IgD-negative memory B cell (primary cell): ENCODE measurements around the gene MAGI2. TPM values are rescaled to one million over a fixed set of nuclear protein-coding genes. Genes with fewer than 3 reads are reported as not detected.
"Not testable (repeated sequence)": the region's sequence is repeated elsewhere in the genome, so short reads cannot be mapped to it uniquely, and the experiment has no call there.

Source experiments
- H3K27ac Mint-ChIP-seq, 3 donors: one replicate each; pipeline ENCODE4 v1.8.0; 2020 to 2022; ENCODE audit warnings: mild to moderate bottlenecking in 3 of 3, mixed read lengths in 3 of 3, moderate library complexity in 1 of 3
- H3K27me3 Mint-ChIP-seq: one replicate; pipeline ENCODE4 v1.8.0; 2021; ENCODE audit warnings: mixed read lengths
- H3K36me3 Mint-ChIP-seq: one replicate; pipeline ENCODE4 v1.8.0; 2020; ENCODE audit warnings: mild to moderate bottlenecking, mixed read lengths
- H3K4me1 Mint-ChIP-seq, 3 donors: one replicate each; pipeline ENCODE4 v1.8.0; 2020 to 2022; ENCODE audit warnings: mixed read lengths in 3 of 3, mild to moderate bottlenecking in 1 of 3
- H3K4me3 Mint-ChIP-seq, 4 donors: one replicate each; pipeline ENCODE4 v1.8.0; 2020 to 2022; ENCODE audit warnings: mild to moderate bottlenecking in 4 of 4, mixed read lengths in 4 of 4, moderate library complexity in 3 of 4
- H3K9me3 Mint-ChIP-seq, 3 donors: one replicate each; pipeline ENCODE4 v1.8.0; 2020 to 2021; ENCODE audit warnings: mixed read lengths in 3 of 3, mild to moderate bottlenecking in 1 of 3
- polyA plus RNA-seq: library from polyadenylated mRNA; unstranded; fragments of 300-500 nt; fragmentation: Illumina TruSeq; gene quantifications from one replicate; pipeline ENCODE4 v1.2.3, GENCODE V29; 2021

Gene MAGI2
- polyA plus RNA-seq, 1 donor from 2014 or later: not detected

GRCh38 chr7:78635026-78635793 is 818.3 kb downstream of the MAGI2 start:
- H3K4me3 Mint-ChIP-seq: no peak overlapping the region
- no peaks in the 10 kb centered on the region for H3K27me3 Mint-ChIP-seq
- no peaks in the 10 kb centered on the region for H3K36me3 Mint-ChIP-seq
- H3K9me3 Mint-ChIP-seq: no peaks in the 10 kb centered on the region
- H3K27ac Mint-ChIP-seq: no peak overlapping the region
- no peaks in the 10 kb centered on the region for H3K4me1 Mint-ChIP-seq

GRCh38 chr7:78634093-78634492 is 819.4 kb downstream of the MAGI2 start:
- Mint-ChIP-seq H3K4me1 (no peaks in the 10 kb centered on the region), H3K9me3 (no peaks in the 10 kb centered on the region), H3K36me3 (no peaks in the 10 kb centered on the region), H3K27me3 (no peaks in the 10 kb centered on the region), H3K27ac (no peak overlapping the region), H3K4me3 (no peak overlapping the region)

DNA sequence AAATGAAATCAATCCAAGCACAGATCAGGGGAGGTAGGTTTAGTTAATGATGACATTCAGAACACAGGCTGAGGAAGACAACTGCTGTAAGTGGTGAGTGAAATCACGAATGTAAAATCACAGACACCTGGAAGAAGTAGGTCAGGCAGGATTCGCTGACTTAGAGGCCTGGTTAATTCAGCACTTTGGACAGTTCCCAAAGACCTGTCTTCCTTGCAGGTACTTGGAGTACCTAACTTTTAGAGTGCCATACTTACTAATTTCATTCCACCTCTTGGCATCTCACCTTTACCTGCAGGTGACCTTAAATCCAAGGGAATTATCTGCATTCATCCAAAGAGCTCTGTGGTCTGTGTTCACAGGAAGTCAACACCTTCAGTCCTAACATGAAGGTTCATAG is 832.5 kb downstream of the MAGI2 start:
- H3K36me3 Mint-ChIP-seq: no peaks in the 10 kb centered on the region
- no peaks in the 10 kb centered on the region for H3K27me3 Mint-ChIP-seq

DNA sequence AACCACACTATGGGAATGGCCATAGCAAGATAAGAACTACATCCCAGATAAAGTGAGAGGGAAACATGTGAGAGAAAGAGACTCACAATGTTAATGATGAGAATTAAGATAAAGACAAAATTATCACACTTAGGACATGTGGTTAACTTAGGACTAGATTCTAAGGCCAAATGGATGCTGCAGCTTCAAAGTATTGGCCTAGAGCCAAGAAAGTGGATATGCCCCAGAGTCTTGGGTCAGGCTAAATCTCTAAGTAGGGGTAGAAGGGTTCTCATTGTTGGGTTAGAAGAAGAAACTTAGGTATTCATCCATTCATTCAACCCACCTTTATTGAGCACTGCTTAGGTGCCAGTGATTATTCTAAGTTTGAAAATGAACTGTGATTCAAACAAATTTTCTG is 836.9 kb downstream of the MAGI2 start:
- no peak overlapping the region for H3K27ac Mint-ChIP-seq
- no peaks in the 10 kb centered on the region for H3K4me1 Mint-ChIP-seq
- H3K36me3 Mint-ChIP-seq: no peaks in the 10 kb centered on the region
- no peaks in the 10 kb centered on the region for H3K27me3 Mint-ChIP-seq
- H3K4me3 Mint-ChIP-seq: no peak overlapping the region
- H3K9me3 Mint-ChIP-seq: peaks cover 0 to 4% (median 3%) of the 10 kb centered on the region in 3 donors

More for the DNA sequence above, 832.5 kb downstream of the MAGI2 start:
- Mint-ChIP-seq H3K27ac (no peak overlapping the region), H3K9me3 (peaks cover 3 to 5% (median 3%) of the 10 kb centered on the region in 3 donors), H3K4me3 (no peak overlapping the region), H3K4me1 (no peaks in the 10 kb centered on the region)

- no peaks in the 10 kb centered on the region for H3K36me3 Mint-ChIP-seq
- H3K27ac Mint-ChIP-seq: no peak overlapping the region
- no peaks in the 10 kb centered on the region for H3K4me1 Mint-ChIP-seq
- H3K27me3 Mint-ChIP-seq: no peaks in the 10 kb centered on the region
- peaks cover 0 to 4% (median 0%) of the 10 kb centered on the region in 3 donors for H3K9me3 Mint-ChIP-seq
- no peak overlapping the region for H3K4me3 Mint-ChIP-seq
Measured at GRCh38 chr7:78609281-78609680, 844.2 kb downstream of the MAGI2 start.

- Mint-ChIP-seq H3K4me3 (no peak overlapping the region), H3K4me1 (no peaks in the 10 kb centered on the region), H3K27ac (no peak overlapping the region), H3K36me3 (no peaks in the 10 kb centered on the region), H3K9me3 (no peaks in the 10 kb centered on the region), H3K27me3 (no peaks in the 10 kb centered on the region)
Measured at GRCh38 chr7:78607099-78607498, 846.4 kb downstream of the MAGI2 start.

DNA sequence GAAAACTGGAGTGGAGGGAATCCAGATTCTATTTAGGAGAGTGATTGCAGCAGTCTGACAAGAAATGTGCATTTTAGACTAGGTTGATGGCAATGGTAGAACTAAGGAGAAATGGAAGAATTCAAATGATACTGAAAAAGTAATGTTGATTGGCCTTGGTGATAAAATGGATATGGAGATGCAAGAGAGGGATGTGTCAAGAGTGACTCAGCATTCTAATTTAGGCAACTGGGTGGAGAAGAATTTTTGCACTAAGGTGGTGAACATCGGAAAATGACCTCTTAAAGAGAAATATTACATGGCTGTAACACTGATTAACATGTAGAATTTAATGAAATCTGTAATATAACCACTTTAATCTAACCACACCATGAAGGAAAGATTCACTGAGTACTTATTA is 848.3 kb downstream of the MAGI2 start:
- Mint-ChIP-seq H3K4me3 (no peak overlapping the region), H3K27me3 (no peaks in the 10 kb centered on the region), H3K27ac (no peak overlapping the region), H3K36me3 (no peaks in the 10 kb centered on the region), H3K4me1 (no peaks in the 10 kb centered on the region), H3K9me3 (no peaks in the 10 kb centered on the region)

GRCh38 chr7:78601728-78602127 is 851.7 kb downstream of the MAGI2 start:
- H3K36me3 Mint-ChIP-seq: peaks cover 1% of the 10 kb centered on the region

DNA sequence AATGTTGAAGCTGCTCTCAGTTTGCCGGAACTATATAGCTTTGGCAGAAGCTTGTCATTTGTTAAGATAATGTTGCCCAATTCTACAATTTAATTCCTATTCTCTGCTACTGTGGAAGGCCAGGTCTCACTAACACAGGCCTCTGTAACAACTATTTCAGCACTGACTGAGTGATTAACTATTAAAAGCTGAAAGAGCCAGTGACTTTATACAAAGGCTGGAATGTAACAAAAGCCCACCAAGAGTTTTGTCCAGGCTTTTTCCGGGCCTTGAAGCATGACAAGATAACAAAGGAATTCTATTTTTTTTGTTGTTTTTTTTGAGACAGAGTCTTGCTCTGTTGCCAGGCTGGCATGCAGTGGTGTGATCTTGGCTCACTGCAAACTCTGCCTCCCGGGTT is 859.3 kb downstream of the MAGI2 start:
- Mint-ChIP-seq H3K27ac (no peak overlapping the region), H3K9me3 (peaks cover 0 to 4% (median 0%) of the 10 kb centered on the region in 3 donors), H3K4me1 (no peaks in the 10 kb centered on the region), H3K4me3 (no peak overlapping the region), H3K36me3 (peaks cover 1% of the 10 kb centered on the region), H3K27me3 (no peaks in the 10 kb centered on the region)

More at GRCh38 chr7:78601728-78602127, 851.7 kb downstream of the MAGI2 start:
- Mint-ChIP-seq H3K9me3 (peaks cover 0 to 2% (median 0%) of the 10 kb centered on the region in 3 donors), H3K4me3 (no peak overlapping the region), H3K27me3 (no peaks in the 10 kb centered on the region), H3K27ac (no peak overlapping the region), H3K4me1 (no peaks in the 10 kb centered on the region)

- H3K4me3 Mint-ChIP-seq: no peak overlapping the region
- no peaks in the 10 kb centered on the region for H3K4me1 Mint-ChIP-seq
- H3K27me3 Mint-ChIP-seq: no peaks in the 10 kb centered on the region
- H3K27ac Mint-ChIP-seq: no peak overlapping the region
- H3K9me3 Mint-ChIP-seq: peaks cover 0 to 2% (median 0%) of the 10 kb centered on the region in 3 donors
- no peaks in the 10 kb centered on the region for H3K36me3 Mint-ChIP-seq
Measured at GRCh38 chr7:78588393-78588792, 865.1 kb downstream of the MAGI2 start.

DNA sequence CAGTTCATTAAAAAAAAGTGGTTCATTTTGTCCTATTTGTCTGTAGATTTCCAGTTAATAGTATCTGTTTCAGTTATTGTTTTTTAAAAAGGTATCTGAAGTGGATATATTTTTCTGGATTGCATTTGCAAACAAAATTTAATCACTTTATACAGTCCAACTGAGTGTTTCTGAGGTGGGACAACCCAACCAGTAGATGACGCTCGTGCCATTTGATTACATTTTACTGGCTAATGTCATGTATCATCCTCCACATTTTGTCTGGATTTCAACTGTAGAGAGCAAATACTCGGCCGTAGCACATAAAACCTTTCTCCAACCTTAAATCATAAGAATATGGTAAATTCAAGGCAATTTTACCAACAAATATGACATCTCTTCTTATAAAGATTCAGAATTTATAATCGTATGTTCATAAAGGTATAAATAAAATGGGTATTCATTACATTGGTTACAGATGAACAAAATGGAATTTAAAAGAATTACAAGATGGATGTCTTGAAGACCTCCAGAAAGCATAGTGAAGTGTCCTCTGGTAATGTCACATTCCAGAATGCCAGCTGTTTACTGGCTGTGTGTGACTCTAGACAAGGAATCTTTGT is 865.9 kb downstream of the MAGI2 start:
- peaks cover 0 to 2% (median 0%) of the 10 kb centered on the region in 3 donors for H3K9me3 Mint-ChIP-seq
- H3K4me3 Mint-ChIP-seq: no peak overlapping the region
- H3K4me1 Mint-ChIP-seq: no peaks in the 10 kb centered on the region
- no peaks in the 10 kb centered on the region for H3K27me3 Mint-ChIP-seq
- no peak overlapping the region for H3K27ac Mint-ChIP-seq
- no peaks in the 10 kb centered on the region for H3K36me3 Mint-ChIP-seq

DNA sequence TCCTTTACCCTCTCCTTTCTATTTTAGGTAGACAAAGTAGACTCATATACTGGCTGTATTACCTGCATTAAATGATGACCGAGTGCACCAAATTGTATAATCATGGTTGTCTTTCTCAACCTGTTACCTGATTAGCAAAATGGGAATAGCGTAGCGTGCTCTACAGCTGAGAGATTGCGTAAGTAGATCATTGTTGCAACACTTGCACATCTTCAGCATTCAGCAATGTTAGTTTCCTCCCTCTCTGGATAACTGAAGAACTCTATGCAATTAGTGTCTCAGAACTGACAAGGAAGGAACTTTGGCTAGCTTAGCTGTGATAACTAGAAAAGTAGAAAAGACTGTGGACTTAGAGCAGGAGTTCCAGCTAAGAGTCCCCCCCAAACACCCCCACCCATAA is 867.5 kb downstream of the MAGI2 start:
- H3K4me3 Mint-ChIP-seq: no peak overlapping the region
- H3K27me3 Mint-ChIP-seq: no peaks in the 10 kb centered on the region
- H3K4me1 Mint-ChIP-seq: no peaks in the 10 kb centered on the region
- H3K9me3 Mint-ChIP-seq: no peaks in the 10 kb centered on the region
- no peak overlapping the region for H3K27ac Mint-ChIP-seq
- H3K36me3 Mint-ChIP-seq: no peaks in the 10 kb centered on the region

DNA sequence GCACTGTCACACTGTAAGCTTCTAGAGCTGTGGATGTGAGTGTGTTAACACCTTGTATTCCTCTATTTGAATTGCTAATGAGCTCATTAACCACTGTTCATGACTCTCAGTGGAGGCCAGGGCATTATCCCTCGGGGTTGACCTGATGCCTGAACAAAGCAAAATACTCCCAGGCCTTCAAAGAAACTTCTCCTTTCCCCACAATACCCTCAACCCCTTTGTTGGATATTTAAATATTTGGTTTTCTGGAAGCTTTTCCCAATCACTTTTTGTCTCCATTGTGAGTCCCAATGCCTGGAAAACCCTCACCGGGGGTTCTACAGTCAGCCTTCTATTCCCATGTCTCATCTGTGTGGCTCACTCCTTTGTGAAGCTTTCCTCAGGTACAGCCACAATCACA is 874.8 kb downstream of the MAGI2 start:
- H3K27me3 Mint-ChIP-seq: no peaks in the 10 kb centered on the region
- no peaks in the 10 kb centered on the region for H3K4me1 Mint-ChIP-seq
- H3K27ac Mint-ChIP-seq: no peak overlapping the region
- H3K4me3 Mint-ChIP-seq: no peak overlapping the region
- H3K36me3 Mint-ChIP-seq: no peaks in the 10 kb centered on the region
- H3K9me3 Mint-ChIP-seq: peaks cover 0 to 2% (median 0%) of the 10 kb centered on the region in 3 donors

GRCh38 chr7:78577174-78577952 is 876.1 kb downstream of the MAGI2 start:
- H3K4me1 Mint-ChIP-seq, H3K36me3 Mint-ChIP-seq, H3K9me3 Mint-ChIP-seq, H3K27me3 Mint-ChIP-seq, H3K4me3 Mint-ChIP-seq, H3K27ac Mint-ChIP-seq: not testable (repeated sequence)

- no peaks in the 10 kb centered on the region for H3K4me1 Mint-ChIP-seq
- no peak overlapping the region for H3K4me3 Mint-ChIP-seq
- H3K27me3 Mint-ChIP-seq: no peaks in the 10 kb centered on the region
- no peaks in the 10 kb centered on the region for H3K36me3 Mint-ChIP-seq
- H3K27ac Mint-ChIP-seq: no peak overlapping the region
- H3K9me3 Mint-ChIP-seq: peaks cover 0 to 2% (median 0%) of the 10 kb centered on the region in 3 donors
Measured at GRCh38 chr7:78576236-78576635, 877.2 kb downstream of the MAGI2 start.
